Fibroblast of peridontal ligament (primary cell): Measurements from ENCODE around the gene AAK1.
A peak's percentile ranks its signal among the peaks of the same experiment; 100 is the strongest.
"Not testable (repeated sequence)": the region's sequence is repeated elsewhere in the genome, so short reads cannot be mapped to it uniquely, and the experiment has no call there.

Experiments used
- DNase-seq: peaks from one replicate; pipeline ENCODE4 v3.0.0-alpha.2; 2010; ENCODE audit errors: extremely low read depth

AAK1 gene

GRCh38 chr2:69600425-69600824 lies 43.1 kb downstream of the AAK1 start:
- DNase-seq, result no peak

- DNase-seq, result no peak
Observed at GRCh38 chr2:69597843-69598610, 45.5 kb downstream of the AAK1 start.

- DNase-seq, result no peak
Observed at GRCh38 chr2:69597105-69597504, 46.4 kb downstream of the AAK1 start.

- DNase-seq, result peak; percentile 78
Observed at GRCh38 chr2:69594341-69594740, 49.2 kb downstream of the AAK1 start.

GRCh38 chr2:69592511-69592910 lies 51.0 kb downstream of the AAK1 start:
- DNase-seq, result no peak

- DNase-seq, result no peak
Observed at GRCh38 chr2:69589973-69590652, 53.4 kb downstream of the AAK1 start.

- no peak for DNase-seq
Observed at GRCh38 chr2:69588945-69589344, 54.6 kb downstream of the AAK1 start.

- DNase-seq, result no peak
Observed at GRCh38 chr2:69588403-69588802, 55.1 kb downstream of the AAK1 start.

- DNase-seq, result no peak
Observed at GRCh38 chr2:69585855-69586555, 57.5 kb downstream of the AAK1 start.

GRCh38 chr2:69584127-69584889 lies 59.2 kb downstream of the AAK1 start:
- DNase-seq, result no peak

- DNase-seq, result no peak
Observed at GRCh38 chr2:69583321-69583833, 60.2 kb downstream of the AAK1 start.

- no peak for DNase-seq
Observed at GRCh38 chr2:69582582-69583176, 60.9 kb downstream of the AAK1 start.

- no peak for DNase-seq
Observed at GRCh38 chr2:69581774-69582581, 61.6 kb downstream of the AAK1 start.

GRCh38 chr2:69580486-69580885 lies 63.1 kb downstream of the AAK1 start:
- no peak for DNase-seq

GRCh38 chr2:69579536-69579935 lies 64.0 kb downstream of the AAK1 start:
- no peak for DNase-seq

- no peak for DNase-seq
Observed at GRCh38 chr2:69578198-69578540, 65.4 kb downstream of the AAK1 start.

- DNase-seq, result peak; percentile 54
Observed at GRCh38 chr2:69577467-69578197, 65.9 kb downstream of the AAK1 start.

GRCh38 chr2:69576880-69577279 lies 66.7 kb downstream of the AAK1 start:
- peak; percentile 65 for DNase-seq

- DNase-seq, result peak; percentile 72
Observed at GRCh38 chr2:69575926-69576325, 67.6 kb downstream of the AAK1 start.

GRCh38 chr2:69575371-69575770 lies 68.2 kb downstream of the AAK1 start:
- DNase-seq, result not testable (repeated sequence)
